GM23248 (cell line): ENCODE measurements around the gene SESN1.

Experiments
- EZH2 ChIP-seq: fragments of 200-600 bp; sonication (generic); IDR thresholded peaks from 2 replicates; pipeline ENCODE4 v1.6.1; 2018; ENCODE audit warnings: antibody characterized with exemption, mild to moderate bottlenecking; ENCODE audit not compliant: insufficient read depth, poor library complexity, severe bottlenecking
- EZH2phosphoT487 ChIP-seq: fragments of 200-600 bp; sonication (generic); IDR thresholded peaks from 2 replicates; pipeline ENCODE4 v1.6.1; 2018; ENCODE audit warnings: antibody characterized with exemption, moderate library complexity, mild to moderate bottlenecking, low read depth; ENCODE audit not compliant: insufficient read depth

DNA sequence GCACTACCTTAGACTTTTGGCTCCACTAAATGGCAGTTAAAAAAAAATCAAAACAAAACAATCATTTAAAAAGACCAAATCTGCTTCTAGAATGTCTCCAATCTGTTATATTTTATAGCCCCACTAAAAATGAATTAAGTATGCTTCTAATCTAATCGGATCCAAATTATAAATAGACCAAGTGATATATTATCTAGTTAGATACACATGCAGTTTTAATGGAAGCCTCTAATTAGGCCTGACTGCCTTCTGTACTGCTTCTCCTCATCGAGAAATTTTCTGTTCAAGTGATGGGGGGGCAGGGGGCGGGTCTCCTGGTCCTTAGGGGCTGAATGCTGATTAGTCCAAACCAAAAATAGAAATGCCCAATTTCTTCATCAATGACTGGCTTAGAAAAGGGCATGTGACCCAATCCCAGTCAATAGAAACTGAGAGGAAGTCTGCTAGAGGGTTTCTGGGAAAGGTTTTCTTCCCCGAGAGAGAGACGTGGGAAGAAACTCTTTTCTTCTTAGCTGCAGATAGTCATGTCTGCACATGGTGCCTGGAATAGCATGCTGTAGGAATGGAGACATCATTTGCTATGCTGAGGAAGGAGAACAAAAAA lies 6.9 kb downstream of the SESN1 start:
- TF ChIP-seq EZH2phosphoT487, result no peak
- no peak for TF ChIP-seq EZH2
